ENCODE data around the gene SLITRK4.

GRCh38 chrX:143615851-143616250 lies 20.1 kb downstream of the SLITRK4 start:
- no peak for TF ChIP-seq EP300 (IDR thresholded peaks at IDR 0.05)
- TF ChIP-seq POLR2A (IDR thresholded peaks at IDR 0.05; ENCODE audit: low read depth) = no peak
- TF ChIP-seq, protein P1, sequence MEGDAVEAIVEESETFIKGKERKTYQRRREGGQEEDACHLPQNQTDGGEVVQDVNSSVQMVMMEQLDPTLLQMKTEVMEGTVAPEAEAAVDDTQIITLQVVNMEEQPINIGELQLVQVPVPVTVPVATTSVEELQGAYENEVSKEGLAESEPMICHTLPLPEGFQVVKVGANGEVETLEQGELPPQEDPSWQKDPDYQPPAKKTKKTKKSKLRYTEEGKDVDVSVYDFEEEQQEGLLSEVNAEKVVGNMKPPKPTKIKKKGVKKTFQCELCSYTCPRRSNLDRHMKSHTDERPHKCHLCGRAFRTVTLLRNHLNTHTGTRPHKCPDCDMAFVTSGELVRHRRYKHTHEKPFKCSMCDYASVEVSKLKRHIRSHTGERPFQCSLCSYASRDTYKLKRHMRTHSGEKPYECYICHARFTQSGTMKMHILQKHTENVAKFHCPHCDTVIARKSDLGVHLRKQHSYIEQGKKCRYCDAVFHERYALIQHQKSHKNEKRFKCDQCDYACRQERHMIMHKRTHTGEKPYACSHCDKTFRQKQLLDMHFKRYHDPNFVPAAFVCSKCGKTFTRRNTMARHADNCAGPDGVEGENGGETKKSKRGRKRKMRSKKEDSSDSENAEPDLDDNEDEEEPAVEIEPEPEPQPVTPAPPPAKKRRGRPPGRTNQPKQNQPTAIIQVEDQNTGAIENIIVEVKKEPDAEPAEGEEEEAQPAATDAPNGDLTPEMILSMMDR (IDR thresholded peaks at IDR 0.05) = no peak
- TF ChIP-seq POLR2AphosphoS5 (IDR thresholded peaks at IDR 0.05) = no peak

Measured in esophagus muscularis mucosa (tissue), 4 donors.